ENCODE results near the gene ACKR1.

DNA sequence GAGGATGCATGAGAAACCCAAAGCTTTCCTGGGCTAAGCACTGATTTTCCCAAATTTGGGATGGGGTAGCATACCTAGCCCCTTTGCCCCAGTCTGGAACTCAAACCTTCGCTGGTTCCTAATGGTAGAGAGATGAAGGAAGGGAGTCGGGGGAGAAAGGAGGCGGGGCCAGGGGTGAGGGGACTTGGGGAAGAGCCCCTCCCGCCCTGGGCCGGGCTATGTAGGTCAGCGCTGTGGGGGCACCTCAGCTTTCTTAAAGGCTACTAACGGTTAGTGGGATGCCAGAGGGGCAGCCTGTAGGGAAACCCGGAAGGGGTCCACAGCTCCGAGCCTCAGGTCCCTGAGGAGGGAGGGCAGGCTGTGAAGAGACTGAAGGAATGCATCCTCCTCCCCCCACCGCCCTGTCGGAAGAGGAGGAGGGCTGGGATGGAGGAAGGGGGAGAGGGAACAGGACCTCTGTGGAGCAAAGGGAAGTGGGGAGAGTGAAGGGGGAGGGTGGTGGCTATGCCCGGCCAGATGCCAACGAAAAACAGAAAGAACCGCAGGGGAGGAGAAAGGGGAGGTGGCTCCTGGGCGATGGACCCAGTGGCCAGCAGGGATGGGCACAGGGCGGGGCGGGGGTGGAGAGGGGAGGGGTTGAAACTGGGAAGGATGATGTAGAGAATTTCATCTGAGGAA, 31.9 kb upstream of the ACKR1 start:
- no peak for TF ChIP-seq REST (IDR thresholded peaks at IDR 0.05)
- no peak for TF ChIP-seq RAD21 (IDR thresholded peaks at IDR 0.05)
- TF ChIP-seq, protein P1, sequence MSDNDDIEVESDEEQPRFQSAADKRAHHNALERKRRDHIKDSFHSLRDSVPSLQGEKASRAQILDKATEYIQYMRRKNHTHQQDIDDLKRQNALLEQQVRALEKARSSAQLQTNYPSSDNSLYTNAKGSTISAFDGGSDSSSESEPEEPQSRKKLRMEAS (IDR thresholded peaks at IDR 0.05), result no peak
- TF ChIP-seq, protein P2, sequence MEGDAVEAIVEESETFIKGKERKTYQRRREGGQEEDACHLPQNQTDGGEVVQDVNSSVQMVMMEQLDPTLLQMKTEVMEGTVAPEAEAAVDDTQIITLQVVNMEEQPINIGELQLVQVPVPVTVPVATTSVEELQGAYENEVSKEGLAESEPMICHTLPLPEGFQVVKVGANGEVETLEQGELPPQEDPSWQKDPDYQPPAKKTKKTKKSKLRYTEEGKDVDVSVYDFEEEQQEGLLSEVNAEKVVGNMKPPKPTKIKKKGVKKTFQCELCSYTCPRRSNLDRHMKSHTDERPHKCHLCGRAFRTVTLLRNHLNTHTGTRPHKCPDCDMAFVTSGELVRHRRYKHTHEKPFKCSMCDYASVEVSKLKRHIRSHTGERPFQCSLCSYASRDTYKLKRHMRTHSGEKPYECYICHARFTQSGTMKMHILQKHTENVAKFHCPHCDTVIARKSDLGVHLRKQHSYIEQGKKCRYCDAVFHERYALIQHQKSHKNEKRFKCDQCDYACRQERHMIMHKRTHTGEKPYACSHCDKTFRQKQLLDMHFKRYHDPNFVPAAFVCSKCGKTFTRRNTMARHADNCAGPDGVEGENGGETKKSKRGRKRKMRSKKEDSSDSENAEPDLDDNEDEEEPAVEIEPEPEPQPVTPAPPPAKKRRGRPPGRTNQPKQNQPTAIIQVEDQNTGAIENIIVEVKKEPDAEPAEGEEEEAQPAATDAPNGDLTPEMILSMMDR (IDR thresholded peaks at IDR 0.05; ENCODE audit: low read depth, low read length, missing input control), result no peak
- no peak for TF ChIP-seq EGR1 (IDR thresholded peaks at IDR 0.05; ENCODE audit: low read depth in 2 of 2)
- no peak for TF ChIP-seq JUND (IDR thresholded peaks at IDR 0.05)
- no peak for TF ChIP-seq HNF4G (IDR thresholded peaks at IDR 0.05)
